ENCODE data around the gene FLRT1. TPM values are rescaled to one million over a fixed set of nuclear protein-coding genes. Genes with fewer than 3 reads are reported as not detected.

FLRT1 gene
- total and polyA plus RNA-seq, 9 donors = 0.13 to 1.2 (median 0.38) TPM

GRCh38 chr11:64072871-64073270 is 37.1 kb downstream of the FLRT1 start:
- 73 to 83% (median 80%) methylated on average over 9 of the region's 9 CpGs for WGBS, 3 donors
- peaks cover 9% of the 10 kb centered on the region for H3K4me1 ChIP-seq (ENCODE audit: insufficient read depth)
- intact Hi-C loops (cut with DNase I) = no loop called here
- no peak for DNase-seq
- no peaks in the 10 kb centered on the region for H3K27me3 ChIP-seq
- H3K9me3 ChIP-seq = no peaks in the 10 kb centered on the region
- H3K36me3 ChIP-seq = no peaks in the 10 kb centered on the region
- H3K27ac ChIP-seq = no peak overlapping the region
- H3K4me3 ChIP-seq = no peak overlapping the region
- TF ChIP-seq CTCF (IDR thresholded peaks at IDR 0.05) (no peak), POLR2A (IDR thresholded peaks at IDR 0.05) (no peak), EP300 (IDR thresholded peaks at IDR 0.05) (no peak)

- intact Hi-C loops (cut with DNase I) = no loop called here
- no peak overlapping the region for H3K27ac ChIP-seq
Measured at GRCh38 chr11:64073542-64073941, 37.8 kb downstream of the FLRT1 start.

GRCh38 chr11:64074239-64074638 is 38.5 kb downstream of the FLRT1 start:
- TF ChIP-seq CTCF (IDR thresholded peaks at IDR 0.05) = no peak
- no peak for TF ChIP-seq POLR2A (IDR thresholded peaks at IDR 0.05)
- TF ChIP-seq EP300 (IDR thresholded peaks at IDR 0.05) = no peak
- H3K4me3 ChIP-seq = no peak overlapping the region

More at GRCh38 chr11:64073542-64073941, 37.8 kb downstream of the FLRT1 start:
- 78 to 86% (median 82%) methylated on average over 13 of the region's 13 CpGs for WGBS, 3 donors
- Histone ChIP-seq H3K4me1 (ENCODE audit: insufficient read depth) (peaks cover 9% of the 10 kb centered on the region), H3K9me3 (no peaks in the 10 kb centered on the region), H3K36me3 (no peaks in the 10 kb centered on the region), H3K27me3 (no peaks in the 10 kb centered on the region), H3K4me3 (no peak overlapping the region)
- TF ChIP-seq CTCF (IDR thresholded peaks at IDR 0.05) (no peak), POLR2A (IDR thresholded peaks at IDR 0.05) (no peak), EP300 (IDR thresholded peaks at IDR 0.05) (no peak)
- DNase-seq = no peak

GRCh38 chr11:64076758-64077157 is 41.0 kb downstream of the FLRT1 start:
- Histone ChIP-seq H3K4me3 (no peak overlapping the region), H3K27me3 (no peaks in the 10 kb centered on the region), H3K36me3 (no peaks in the 10 kb centered on the region), H3K9me3 (no peaks in the 10 kb centered on the region), H3K4me1 (ENCODE audit: insufficient read depth) (peaks cover 5% of the 10 kb centered on the region), H3K27ac (no peak overlapping the region)
- WGBS, 3 donors = 83 to 84% (median 84%) methylated on average over 8 of the region's 8 CpGs
- TF ChIP-seq CTCF (IDR thresholded peaks at IDR 0.05) = no peak
- no peak for DNase-seq
- intact Hi-C loops (cut with DNase I) = no loop called here

More at GRCh38 chr11:64074239-64074638, 38.5 kb downstream of the FLRT1 start:
- intact Hi-C loops (cut with DNase I) = no loop called here
- Histone ChIP-seq H3K9me3 (no peaks in the 10 kb centered on the region), H3K27ac (no peak overlapping the region), H3K36me3 (no peaks in the 10 kb centered on the region), H3K27me3 (no peaks in the 10 kb centered on the region), H3K4me1 (ENCODE audit: insufficient read depth) (peaks cover 9% of the 10 kb centered on the region)
- no peak for DNase-seq
- WGBS, 3 donors = 81 to 82% (median 81%) methylated on average over 10 of the region's 10 CpGs

Data from ovary (tissue), 9 donors.